ENCODE data around the gene ARHGEF26. TPM values are rescaled to one million over a fixed set of nuclear protein-coding genes. Genes with fewer than 3 reads are reported as not detected.

Gene ARHGEF26
- total RNA-seq, 1 donor: 1.7 TPM

- no peak overlapping the region for H3K4me3 ChIP-seq (ENCODE audit: low read depth, low read length)
- DNase-seq (ENCODE audit: low read depth): no peak
- no peak for TF ChIP-seq CTCF (IDR thresholded peaks at IDR 0.05; ENCODE audit: insufficient read depth, low read depth, low read length)
Observed at GRCh38 chr3:154235330-154235729, 114.1 kb downstream of the ARHGEF26 start.

GRCh38 chr3:154236331-154236730, 115.1 kb downstream of the ARHGEF26 start:
- TF ChIP-seq CTCF (IDR thresholded peaks at IDR 0.05; ENCODE audit: insufficient read depth, low read depth, low read length): no peak
- H3K4me3 ChIP-seq (ENCODE audit: low read depth, low read length): no peak overlapping the region
- DNase-seq (ENCODE audit: low read depth): no peak

- DNase-seq (ENCODE audit: low read depth): no peak
- H3K4me3 ChIP-seq (ENCODE audit: low read depth, low read length): no peak overlapping the region
- no peak for TF ChIP-seq CTCF (IDR thresholded peaks at IDR 0.05; ENCODE audit: insufficient read depth, low read depth, low read length)
Observed at GRCh38 chr3:154240235-154240634, 119.0 kb downstream of the ARHGEF26 start.

GRCh38 chr3:154241496-154241895, 120.3 kb downstream of the ARHGEF26 start:
- no peak for TF ChIP-seq CTCF (IDR thresholded peaks at IDR 0.05; ENCODE audit: insufficient read depth, low read depth, low read length)
- DNase-seq (ENCODE audit: low read depth): no peak
- no peak overlapping the region for H3K4me3 ChIP-seq (ENCODE audit: low read depth, low read length)

- TF ChIP-seq CTCF (IDR thresholded peaks at IDR 0.05; ENCODE audit: insufficient read depth, low read depth, low read length): no peak
- DNase-seq (ENCODE audit: low read depth): no peak
- no peak overlapping the region for H3K4me3 ChIP-seq (ENCODE audit: low read depth, low read length)
Observed at GRCh38 chr3:154242766-154243165, 121.6 kb downstream of the ARHGEF26 start.

GRCh38 chr3:154243353-154243752, 122.2 kb downstream of the ARHGEF26 start:
- TF ChIP-seq CTCF (IDR thresholded peaks at IDR 0.05; ENCODE audit: insufficient read depth, low read depth, low read length): no peak
- no peak for DNase-seq (ENCODE audit: low read depth)
- H3K4me3 ChIP-seq (ENCODE audit: low read depth, low read length): no peak overlapping the region

- DNase-seq (ENCODE audit: low read depth): no peak
- no peak for TF ChIP-seq CTCF (IDR thresholded peaks at IDR 0.05; ENCODE audit: insufficient read depth, low read depth, low read length)
- no peak overlapping the region for H3K4me3 ChIP-seq (ENCODE audit: low read depth, low read length)
Observed at GRCh38 chr3:154244644-154245043, 123.5 kb downstream of the ARHGEF26 start.
